ENCODE results near the gene TMEM72. TPM values are rescaled to one million over a fixed set of nuclear protein-coding genes. Genes with fewer than 3 reads are reported as not detected.

The TMEM72 gene
- total and polyA plus RNA-seq, 9 donors = 0.04 to 0.16 (median 0.12) TPM; not detected in 1

GRCh38 chr10:44933451-44934321, 22.5 kb downstream of the TMEM72 start:
- no peak overlapping the region for H3K4me3 ChIP-seq (ENCODE audit: low read length)
- WGBS (ENCODE audit: insufficient coverage) = 85% methylated on average over 8 of the region's 9 CpGs
- no peaks in the 10 kb centered on the region for H3K9me3 ChIP-seq (replicated peaks; ENCODE audit: control insufficient read depth, low read depth, low read length)
- H3K27me3 ChIP-seq (ENCODE audit: control insufficient read depth, insufficient read depth, low read length) = no peaks in the 10 kb centered on the region
- H3K27ac ChIP-seq (ENCODE audit: low read length) = no peak overlapping the region
- H3K4me1 ChIP-seq (ENCODE audit: control insufficient read depth, insufficient read depth, low read length) = peaks cover 57% of the 10 kb centered on the region
- no peaks in the 10 kb centered on the region for H3K36me3 ChIP-seq (ENCODE audit: control insufficient read depth, insufficient read depth, low read length)
- no peak for DNase-seq

- DNase-seq = peak; percentile 56
- Histone ChIP-seq H3K27ac (ENCODE audit: low read length) (peak overlapping the region; percentile 85), H3K4me3 (ENCODE audit: low read length) (no peak overlapping the region), H3K36me3 (ENCODE audit: control insufficient read depth, insufficient read depth, low read length) (no peaks in the 10 kb centered on the region), H3K9me3 (replicated peaks; ENCODE audit: control insufficient read depth, low read depth, low read length) (peaks cover 2% of the 10 kb centered on the region), H3K27me3 (ENCODE audit: control insufficient read depth, insufficient read depth, low read length) (no peaks in the 10 kb centered on the region), H3K4me1 (ENCODE audit: control insufficient read depth, insufficient read depth, low read length) (peaks cover 57% of the 10 kb centered on the region)
- WGBS (ENCODE audit: insufficient coverage) = 65% methylated on average over 17 of the region's 18 CpGs
These were observed 23.5 kb downstream of the TMEM72 start for GRCh38 chr10:44934416-44935200.

DNA sequence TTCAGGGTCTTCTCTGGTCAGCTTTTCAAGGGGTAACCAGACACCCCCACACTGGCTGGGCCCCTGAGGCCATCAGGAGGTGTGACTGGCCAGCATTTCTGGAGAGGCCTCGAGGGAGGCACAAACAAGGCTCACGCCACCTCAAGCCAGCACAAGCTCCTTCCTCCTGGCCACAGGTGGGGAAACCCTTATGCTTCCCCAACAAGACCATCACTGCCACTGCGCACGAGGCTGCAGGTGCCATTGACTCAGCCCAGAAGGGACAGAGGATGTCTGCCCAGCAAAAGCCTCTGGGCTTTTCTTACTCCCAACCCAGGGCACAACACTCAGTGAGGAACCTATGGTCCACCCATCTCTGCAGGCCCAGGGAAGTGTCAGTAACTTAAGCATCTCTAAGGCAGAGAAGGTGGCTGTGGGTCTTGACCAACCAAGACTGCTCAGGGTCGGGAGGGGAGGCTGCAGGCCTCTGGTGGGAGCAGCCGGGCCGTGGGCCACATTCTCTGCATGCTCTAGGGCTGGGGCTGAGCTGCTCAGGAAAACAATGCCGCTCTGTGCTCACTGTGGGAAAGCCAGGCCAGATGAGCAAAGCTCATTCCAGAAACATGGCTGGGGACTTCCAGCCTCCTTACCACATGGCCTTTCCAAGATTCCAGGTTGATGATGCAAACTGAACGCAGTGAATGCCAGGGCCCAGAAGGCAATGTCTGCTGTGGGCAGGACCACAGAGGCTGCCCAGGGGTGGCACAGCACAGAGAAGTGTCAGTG, 24.2 kb downstream of the TMEM72 start:
- H3K27me3 ChIP-seq (ENCODE audit: control insufficient read depth, insufficient read depth, low read length) = no peaks in the 10 kb centered on the region
- peak overlapping the region; percentile 85 for H3K27ac ChIP-seq (ENCODE audit: low read length)
- peaks cover 57% of the 10 kb centered on the region for H3K4me1 ChIP-seq (ENCODE audit: control insufficient read depth, insufficient read depth, low read length)
- 38% methylated on average over 7 of the region's 9 CpGs for WGBS (ENCODE audit: insufficient coverage)
- DNase-seq = peak; percentile 92
- no peaks in the 10 kb centered on the region for H3K36me3 ChIP-seq (ENCODE audit: control insufficient read depth, insufficient read depth, low read length)
- H3K9me3 ChIP-seq (replicated peaks; ENCODE audit: control insufficient read depth, low read depth, low read length) = peaks cover 2% of the 10 kb centered on the region
- H3K4me3 ChIP-seq (ENCODE audit: low read length) = no peak overlapping the region

GRCh38 chr10:44935966-44936295, 24.8 kb downstream of the TMEM72 start:
- H3K4me3 ChIP-seq (ENCODE audit: low read length) = no peak overlapping the region
- no peak for DNase-seq
- WGBS (ENCODE audit: insufficient coverage) = 52% methylated on average over 2 of the region's 3 CpGs
- peaks cover 57% of the 10 kb centered on the region for H3K4me1 ChIP-seq (ENCODE audit: control insufficient read depth, insufficient read depth, low read length)
- peaks cover 2% of the 10 kb centered on the region for H3K9me3 ChIP-seq (replicated peaks; ENCODE audit: control insufficient read depth, low read depth, low read length)
- no peaks in the 10 kb centered on the region for H3K36me3 ChIP-seq (ENCODE audit: control insufficient read depth, insufficient read depth, low read length)
- no peaks in the 10 kb centered on the region for H3K27me3 ChIP-seq (ENCODE audit: control insufficient read depth, insufficient read depth, low read length)
- peak overlapping the region; percentile 85 for H3K27ac ChIP-seq (ENCODE audit: low read length)

GRCh38 chr10:44936314-44936975, 25.3 kb downstream of the TMEM72 start:
- no peaks in the 10 kb centered on the region for H3K36me3 ChIP-seq (ENCODE audit: control insufficient read depth, insufficient read depth, low read length)
- WGBS (ENCODE audit: insufficient coverage) = 90% methylated on average over 6 of the region's 7 CpGs
- H3K9me3 ChIP-seq (replicated peaks; ENCODE audit: control insufficient read depth, low read depth, low read length) = peaks cover 2% of the 10 kb centered on the region
- no peaks in the 10 kb centered on the region for H3K27me3 ChIP-seq (ENCODE audit: control insufficient read depth, insufficient read depth, low read length)
- H3K27ac ChIP-seq (ENCODE audit: low read length) = peak overlapping the region; percentile 85
- H3K4me1 ChIP-seq (ENCODE audit: control insufficient read depth, insufficient read depth, low read length) = peaks cover 57% of the 10 kb centered on the region
- DNase-seq = no peak
- H3K4me3 ChIP-seq (ENCODE audit: low read length) = no peak overlapping the region

- H3K27me3 ChIP-seq (ENCODE audit: control insufficient read depth, insufficient read depth, low read length) = no peaks in the 10 kb centered on the region
- 82% methylated on average over 3 of the region's 9 CpGs for WGBS (ENCODE audit: insufficient coverage)
- peaks cover 54% of the 10 kb centered on the region for H3K4me1 ChIP-seq (ENCODE audit: control insufficient read depth, insufficient read depth, low read length)
- no peak overlapping the region for H3K27ac ChIP-seq (ENCODE audit: low read length)
- DNase-seq = peak; percentile 39
- peaks cover 2% of the 10 kb centered on the region for H3K9me3 ChIP-seq (replicated peaks; ENCODE audit: control insufficient read depth, low read depth, low read length)
- no peaks in the 10 kb centered on the region for H3K36me3 ChIP-seq (ENCODE audit: control insufficient read depth, insufficient read depth, low read length)
- H3K4me3 ChIP-seq (ENCODE audit: low read length) = no peak overlapping the region
These were observed 26.3 kb downstream of the TMEM72 start for GRCh38 chr10:44937196-44938005.

GRCh38 chr10:44938956-44939355, 27.8 kb downstream of the TMEM72 start:
- DNase-seq = no peak
- Histone ChIP-seq H3K4me3 (ENCODE audit: low read length) (no peak overlapping the region), H3K4me1 (ENCODE audit: control insufficient read depth, insufficient read depth, low read length) (peaks cover 39% of the 10 kb centered on the region), H3K36me3 (ENCODE audit: control insufficient read depth, insufficient read depth, low read length) (no peaks in the 10 kb centered on the region), H3K27ac (ENCODE audit: low read length) (no peak overlapping the region), H3K9me3 (replicated peaks; ENCODE audit: control insufficient read depth, low read depth, low read length) (peaks cover 2% of the 10 kb centered on the region), H3K27me3 (ENCODE audit: control insufficient read depth, insufficient read depth, low read length) (no peaks in the 10 kb centered on the region)
- WGBS (ENCODE audit: insufficient coverage) = no CpG with 5 or more reads among the region's 7 CpGs

- peaks cover 4% of the 10 kb centered on the region for H3K9me3 ChIP-seq (replicated peaks; ENCODE audit: control insufficient read depth, low read depth, low read length)
- WGBS (ENCODE audit: insufficient coverage) = no CpG with 5 or more reads among the region's 7 CpGs
These were observed 28.7 kb downstream of the TMEM72 start for GRCh38 chr10:44939691-44940401.

GRCh38 chr10:44944354-44944753, 33.2 kb downstream of the TMEM72 start:
- no peaks in the 10 kb centered on the region for H3K27me3 ChIP-seq (ENCODE audit: control insufficient read depth, insufficient read depth, low read length)
- no CpG with 5 or more reads among the region's 1 CpG for WGBS (ENCODE audit: insufficient coverage)
- no peak overlapping the region for H3K4me3 ChIP-seq (ENCODE audit: low read length)
- H3K36me3 ChIP-seq (ENCODE audit: control insufficient read depth, insufficient read depth, low read length) = no peaks in the 10 kb centered on the region
- peaks cover 2% of the 10 kb centered on the region for H3K9me3 ChIP-seq (replicated peaks; ENCODE audit: control insufficient read depth, low read depth, low read length)
- peaks cover 36% of the 10 kb centered on the region for H3K4me1 ChIP-seq (ENCODE audit: control insufficient read depth, insufficient read depth, low read length)
- no peak for DNase-seq
- H3K27ac ChIP-seq (ENCODE audit: low read length) = no peak overlapping the region

More at GRCh38 chr10:44939691-44940401, 28.7 kb downstream of the TMEM72 start:
- Histone ChIP-seq H3K4me1 (ENCODE audit: control insufficient read depth, insufficient read depth, low read length) (peaks cover 30% of the 10 kb centered on the region), H3K4me3 (ENCODE audit: low read length) (no peak overlapping the region), H3K27me3 (ENCODE audit: control insufficient read depth, insufficient read depth, low read length) (no peaks in the 10 kb centered on the region), H3K36me3 (ENCODE audit: control insufficient read depth, insufficient read depth, low read length) (no peaks in the 10 kb centered on the region), H3K27ac (ENCODE audit: low read length) (no peak overlapping the region)
- DNase-seq = no peak

All from muscle of leg (tissue), 11 donors.